HTR-8/SVneo (cell line): ENCODE data around the gene PPP1R11.
"Not testable (repeated sequence)": the region's sequence is repeated elsewhere in the genome, so short reads cannot be mapped to it uniquely, and the experiment has no call there.

Experiments
- DNase-seq: peaks from one replicate; pipeline ENCODE4 v3.0.0; 2011; ENCODE audit warnings: low spot score, mixed read lengths; ENCODE audit not compliant: insufficient read length
- FAIRE-seq: peaks from 2 replicates; lab custom pipeline; 2011; peaks lifted over from hg19 to GRCh38; lab: Jason Lieb, UNC

The PPP1R11 gene, protein sequence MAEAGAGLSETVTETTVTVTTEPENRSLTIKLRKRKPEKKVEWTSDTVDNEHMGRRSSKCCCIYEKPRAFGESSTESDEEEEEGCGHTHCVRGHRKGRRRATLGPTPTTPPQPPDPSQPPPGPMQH

GRCh38 chr6:30066577-30067459 lies at the start of gene PPP1R11:
TSS of gene PPP1R11 (plus strand) at chr6:30067198. CDS start at chr6:30067411, 213 bp downstream.
- peak; percentile 95 for FAIRE-seq

DNA sequence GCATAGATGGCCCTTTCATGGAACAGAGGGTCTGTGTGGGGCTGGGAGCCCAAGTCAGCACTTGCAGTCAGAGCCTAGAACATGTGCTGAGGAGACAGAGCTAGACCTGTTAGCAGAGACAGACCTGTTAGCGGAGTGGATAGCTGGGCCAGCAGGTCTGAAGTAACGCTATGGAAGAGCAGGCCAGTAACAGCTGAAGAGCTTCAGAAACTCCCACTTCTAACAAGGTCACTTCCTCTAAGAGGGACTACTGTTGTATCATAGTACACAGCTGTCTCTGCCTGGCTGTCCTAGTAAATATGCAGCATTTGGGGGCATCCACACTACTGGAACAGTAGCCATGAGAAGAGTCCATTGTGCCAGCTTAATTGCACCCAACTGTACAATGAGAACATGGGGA lies 47.2 kb upstream of the PPP1R11 start:
- DNase-seq = no peak
- FAIRE-seq = no peak

More at GRCh38 chr6:30066577-30067459, at the start of gene PPP1R11:
- peak; percentile 96 for DNase-seq

- FAIRE-seq (no peak), DNase-seq (no peak)
Measured at GRCh38 chr6:30020626-30021025, 46.4 kb upstream of the PPP1R11 start.

DNA sequence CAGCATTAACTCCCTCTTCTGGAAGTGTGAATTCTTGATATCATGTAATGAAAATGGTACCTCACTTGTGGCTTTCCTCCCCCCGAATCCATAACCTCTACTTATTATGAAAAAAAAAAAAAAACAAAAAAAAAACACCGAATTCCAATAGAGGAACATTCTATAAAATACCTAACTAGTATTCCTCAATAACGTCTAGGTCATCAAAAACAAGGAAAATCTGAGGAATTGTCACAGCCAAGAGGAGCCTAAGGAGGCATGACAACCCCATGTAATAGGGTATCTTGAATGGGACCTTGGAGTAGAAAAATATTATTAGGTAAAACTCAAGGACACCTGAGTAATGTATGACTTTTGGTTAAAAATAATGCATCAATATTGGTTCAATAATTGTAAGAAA lies 44.8 kb upstream of the PPP1R11 start:
- FAIRE-seq (no peak), DNase-seq (no peak)

- not testable (repeated sequence) for DNase-seq, FAIRE-seq
Measured at GRCh38 chr6:30022712-30023111, 44.3 kb upstream of the PPP1R11 start.

GRCh38 chr6:30025186-30025585 lies 41.8 kb upstream of the PPP1R11 start:
- no peak for FAIRE-seq
- DNase-seq = no peak

- FAIRE-seq = no peak
- DNase-seq = no peak
Measured at GRCh38 chr6:30029588-30029987, 37.4 kb upstream of the PPP1R11 start.

- DNase-seq = no peak
- no peak for FAIRE-seq
Measured at GRCh38 chr6:30031381-30031780, 35.6 kb upstream of the PPP1R11 start.

DNA sequence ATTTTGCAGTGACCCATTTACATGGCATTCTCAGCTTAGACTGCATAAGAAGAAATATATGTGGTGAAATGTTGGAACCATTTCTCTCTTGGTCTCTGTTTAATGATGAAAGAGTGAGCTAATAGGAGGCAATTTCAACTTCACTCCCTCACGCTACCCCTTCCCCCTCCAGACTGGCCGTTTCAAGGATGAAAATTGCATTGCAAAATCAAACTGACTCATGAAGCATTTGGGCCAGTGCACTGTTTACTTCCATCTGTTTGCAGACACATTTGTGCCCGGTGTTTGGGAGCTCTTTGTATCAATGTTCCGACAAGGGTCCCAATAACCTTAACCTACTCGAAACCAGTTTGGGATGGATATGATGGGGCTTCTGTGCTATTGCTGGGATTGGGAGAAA lies 33.6 kb upstream of the PPP1R11 start:
- not testable (repeated sequence) for DNase-seq

GRCh38 chr6:30035784-30036183 lies 31.2 kb upstream of the PPP1R11 start:
- FAIRE-seq (no peak), DNase-seq (no peak)

More for the DNA sequence above, 33.6 kb upstream of the PPP1R11 start:
- not testable (repeated sequence) for FAIRE-seq

DNA sequence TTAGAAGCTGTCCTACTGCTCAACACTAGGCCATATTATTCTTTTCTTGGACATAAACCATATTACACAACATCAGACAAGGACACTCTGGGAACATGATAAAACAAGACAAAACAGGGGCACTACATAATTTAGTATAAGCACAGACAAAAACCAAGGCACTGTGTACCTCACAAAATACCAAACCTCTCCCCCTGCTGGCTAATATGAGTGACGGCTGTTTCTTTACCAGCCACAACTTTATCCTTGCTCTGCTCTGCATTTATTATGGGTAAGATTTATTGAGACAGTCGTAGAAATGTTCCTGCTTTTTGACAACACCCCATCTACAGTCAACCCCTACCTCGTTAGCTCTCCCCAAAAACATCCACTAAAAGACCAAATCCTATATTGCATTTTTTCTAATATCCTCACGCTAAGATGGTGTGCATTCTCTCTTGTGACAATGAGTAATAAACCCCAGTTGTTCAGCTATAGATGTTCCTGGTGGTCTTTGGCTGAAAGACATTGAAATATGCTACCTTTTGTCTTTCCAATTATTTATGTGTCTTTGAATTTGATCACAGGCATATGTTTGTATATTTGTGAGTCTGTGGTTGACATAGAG lies 29.7 kb upstream of the PPP1R11 start:
- peak; percentile 40 for DNase-seq
- FAIRE-seq = no peak

GRCh38 chr6:30041221-30041620 lies 25.8 kb upstream of the PPP1R11 start:
- FAIRE-seq (no peak), DNase-seq (no peak)

GRCh38 chr6:30041821-30042220 lies 25.2 kb upstream of the PPP1R11 start:
- no peak for DNase-seq
- no peak for FAIRE-seq

DNA sequence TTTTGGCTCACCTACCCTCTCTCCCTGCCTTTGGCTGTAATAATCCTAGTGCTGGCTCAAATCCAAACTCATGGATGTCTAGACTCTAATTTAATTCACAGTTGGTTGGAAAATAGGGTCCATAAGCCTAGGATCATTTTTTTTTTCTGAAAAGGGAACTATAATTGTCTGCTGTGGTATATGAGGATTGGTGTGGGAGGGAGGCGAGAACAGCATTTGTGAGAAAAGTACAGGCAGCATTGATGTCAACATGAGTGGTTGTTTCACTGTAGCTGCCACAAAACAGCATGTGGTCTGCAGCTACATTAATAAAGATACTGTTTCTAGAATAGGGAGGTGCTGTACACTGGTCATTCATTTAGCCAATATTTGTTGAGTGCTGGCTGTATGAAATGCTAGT lies 24.5 kb upstream of the PPP1R11 start:
- DNase-seq (no peak), FAIRE-seq (no peak)

DNA sequence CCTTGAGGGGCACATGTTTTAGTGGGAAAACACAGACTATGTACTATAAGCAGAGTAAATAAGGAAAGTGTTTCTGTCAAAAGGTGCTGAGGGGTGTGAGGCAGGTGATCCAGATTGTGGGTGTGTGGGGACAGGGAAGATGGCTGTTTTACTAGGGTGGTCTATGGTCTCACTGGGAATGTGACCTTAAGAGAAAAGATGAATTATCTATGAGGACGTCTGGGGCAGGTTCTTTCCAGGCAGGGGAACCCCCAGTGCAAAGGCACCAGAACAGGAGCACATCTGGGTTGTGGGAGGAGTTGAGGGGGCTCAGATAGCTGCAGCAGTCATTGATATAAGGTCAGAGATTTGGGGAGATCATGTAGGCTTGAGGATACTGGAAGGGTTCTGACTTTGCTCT lies 24.1 kb upstream of the PPP1R11 start:
- no peak for FAIRE-seq

GRCh38 chr6:30043744-30044143 lies 23.3 kb upstream of the PPP1R11 start:
- no peak for FAIRE-seq

More for the DNA sequence above, 24.1 kb upstream of the PPP1R11 start:
- no peak for DNase-seq

GRCh38 chr6:30044630-30045029 lies 22.4 kb upstream of the PPP1R11 start:
- DNase-seq = peak; percentile 25
- FAIRE-seq = peak; percentile 38

More at GRCh38 chr6:30043744-30044143, 23.3 kb upstream of the PPP1R11 start:
- no peak for DNase-seq

GRCh38 chr6:30047220-30047619 lies 19.8 kb upstream of the PPP1R11 start:
- FAIRE-seq (no peak), DNase-seq (no peak)

- FAIRE-seq (no peak), DNase-seq (no peak)
Measured at GRCh38 chr6:30053682-30054081, 13.3 kb upstream of the PPP1R11 start.

DNA sequence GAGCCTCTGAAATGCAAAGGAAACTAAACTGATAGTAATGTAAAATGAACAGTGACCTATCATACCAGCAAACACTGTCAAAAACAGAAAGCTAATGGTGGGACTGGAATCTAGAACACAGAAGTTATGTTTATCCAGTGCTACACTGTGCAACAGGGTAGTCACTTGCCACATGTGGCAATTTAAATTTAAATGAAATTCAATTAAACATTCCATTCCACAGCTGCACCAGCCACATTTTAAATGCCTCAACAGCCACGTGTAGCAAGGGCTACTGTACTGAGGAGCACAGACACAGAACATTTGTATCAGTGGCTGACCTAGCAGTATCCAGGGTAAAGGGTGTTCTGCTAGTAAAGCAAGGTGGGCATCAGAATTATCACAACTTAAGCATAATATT lies 11.5 kb upstream of the PPP1R11 start:
- FAIRE-seq (no peak), DNase-seq (no peak)

DNA sequence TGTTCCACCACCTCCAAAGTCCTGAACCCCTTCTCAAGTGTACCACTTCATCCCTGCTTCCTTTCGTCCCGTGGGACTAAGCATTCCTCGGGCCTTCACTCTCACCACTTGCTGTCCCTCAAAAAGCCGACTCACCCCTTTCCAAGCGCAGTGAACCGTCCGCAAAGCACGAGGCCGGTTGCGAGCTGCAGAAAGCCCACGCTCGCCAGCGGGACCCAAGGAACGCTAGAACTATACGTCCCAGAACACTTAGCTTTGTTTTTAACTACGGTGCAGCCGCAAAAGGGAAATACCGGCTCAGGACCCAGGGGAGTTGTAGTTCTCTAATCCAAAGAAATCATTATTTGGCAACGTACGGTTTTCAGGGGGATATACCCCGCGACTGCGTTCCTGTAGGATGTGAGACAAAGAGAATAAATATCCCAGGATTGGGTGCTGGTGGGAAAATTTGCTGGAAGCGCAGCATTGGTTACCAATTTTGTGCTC lies 6.3 kb upstream of the PPP1R11 start:
- DNase-seq (no peak), FAIRE-seq (no peak)
